ENCODE results near the gene ATP6V1A. TPM values are rescaled to one million over a fixed set of nuclear protein-coding genes. Genes with fewer than 3 reads are reported as not detected.

Gene ATP6V1A
- total and polyA plus RNA-seq, 2 donors (not counting 1 experiment from before 2014, with no cell fraction given): 7.6 to 44.3 TPM

- Histone ChIP-seq H3K4me1 (ENCODE audit: control insufficient read depth in 2 of 2, insufficient read depth in 2 of 2, low read length in 2 of 2) (peaks cover 60 to 61% of the 10 kb centered on the region in 2 donors), H3K9me3 (ENCODE audit: control extremely low read depth in 1 of 3, control insufficient read depth in 2 of 3, insufficient read depth in 1 of 3, low read length in 2 of 3) (peaks cover 0 to 18% (median 9%) of the 10 kb centered on the region in 3 donors), H3K9ac (ENCODE audit: low read length) (no peak overlapping the region), H3K4me2 (replicated peaks; ENCODE audit: low read depth, low read length, poor library complexity, severe bottlenecking) (peak overlapping the region; percentile 43), H2AFZ (ENCODE audit: insufficient read depth, low read depth, low read length, poor library complexity, severe bottlenecking) (peak overlapping the region; percentile 27), H4K20me1 (ENCODE audit: control insufficient read depth, insufficient read depth, low read length, poor library complexity, severe bottlenecking) (no peaks in the 10 kb centered on the region), H3K36me3 (replicated peaks in 1 of 2; ENCODE audit: control extremely low read depth in 1 of 2, control insufficient read depth in 1 of 2, extremely low read depth in 1 of 2, insufficient read depth in 2 of 2, low read length in 1 of 2) (no peaks in the 10 kb centered on the region), H3K4me3 (ENCODE audit: control extremely low read depth in 1 of 5, extremely low read depth in 1 of 5, insufficient read depth in 1 of 5, low read depth in 2 of 5, low read length in 4 of 5) (no peak overlapping the region), H3K79me2 (ENCODE audit: control insufficient read depth, insufficient read depth, low read length) (no peaks in the 10 kb centered on the region), H3K27me3 (replicated peaks in 1 of 4; ENCODE audit: control extremely low read depth in 1 of 4, control insufficient read depth in 3 of 4, insufficient read depth in 4 of 4, low read length in 3 of 4) (no peaks in the 10 kb centered on the region), H3K27ac (ENCODE audit: low read length in 2 of 2) (peak overlapping the region in 1 of 2 donors; percentile 8)
- TF ChIP-seq CTCF (IDR thresholded peaks at IDR 0.05) (no peak), EZH2 (IDR thresholded peaks at IDR 0.05; ENCODE audit: borderline replicate concordance, insufficient read depth, low read depth, low read length, poor library complexity, severe bottlenecking) (no peak)
- Mint-ChIP-seq H3K4me1 (peaks cover 70% of the 10 kb centered on the region), H3K4me3 (peak overlapping the region; percentile 27), H3K27ac (peak overlapping the region; percentile 82), H3K9me3 (ENCODE audit: insufficient read depth) (no peaks in the 10 kb centered on the region), H3K27me3 (no peaks in the 10 kb centered on the region)
- DNase-seq (peak; percentile 22), ATAC-seq (ENCODE audit: low read depth) (no peak)
- ChIA-PET CTCF (interaction anchor here (1.5 to 2.0 kb wide), 2 partner anchors 8 to 11 kb away, joined by 5 to 8 read pairs; partner anchors contain the start of gene GRAMD1C), POLR2A (interaction anchor here (1.1 kb wide), 1 partner anchor 9 kb away, joined by 3 read pairs; no protein-coding TSS in a partner anchor)
- WGBS (ENCODE audit: insufficient coverage): 44% methylated on average over 1 of the region's 1 CpG
- intact Hi-C loops (cut with micrococcal nuclease): no loop called here
Measured at GRCh38 chr3:113828600-113828999, 81.8 kb downstream of the ATP6V1A start.
